Mucosa of rectum (tissue), 2 donors: ENCODE data around the gene KRT34.
"Not testable (repeated sequence)": the region's sequence is repeated elsewhere in the genome, so short reads cannot be mapped to it uniquely, and the experiment has no call there.

ENCODE experiments used
- H3K27ac ChIP-seq, 2 donors: one replicate each; pipeline ENCODE4 v1.7.0; 2013; ENCODE audit warnings: inconsistent platforms in 2 of 2, low read depth in 2 of 2, low read length in 2 of 2
- H3K27me3 ChIP-seq, 2 donors: one replicate each; pipeline ENCODE4 v1.7.0; 2013; ENCODE audit warnings: low read length in 2 of 2; ENCODE audit not compliant: control insufficient read depth in 2 of 2, insufficient read depth in 2 of 2
- H3K36me3 ChIP-seq, 2 donors: one replicate each; pipeline ENCODE4 v1.7.0; 2013; ENCODE audit warnings: low read length in 2 of 2; ENCODE audit not compliant: control insufficient read depth in 2 of 2, insufficient read depth in 2 of 2
- H3K4me1 ChIP-seq, 2 donors: one replicate each; pipeline ENCODE4 v1.7.0; 2013; ENCODE audit warnings: low read length in 2 of 2, mild to moderate bottlenecking in 1 of 2; ENCODE audit not compliant: control insufficient read depth in 2 of 2, insufficient read depth in 2 of 2
- H3K4me3 ChIP-seq, 2 donors: one replicate each; pipeline ENCODE4 v1.7.0; 2013; ENCODE audit warnings: low read length in 2 of 2
- H3K9ac ChIP-seq, 2 donors: one replicate each; pipeline ENCODE4 v1.7.0; 2013; ENCODE audit warnings: low read length in 2 of 2, low read depth in 1 of 2, mild to moderate bottlenecking in 1 of 2
- H3K9me3 ChIP-seq, 2 donors: one replicate each; pipeline ENCODE4 v1.7.0; 2013; ENCODE audit warnings: low read length in 2 of 2; ENCODE audit not compliant: control insufficient read depth in 2 of 2
- donor health status: healthy.
- donor health status: Normal muscosa, but diverticular disease.

Gene KRT34

DNA sequence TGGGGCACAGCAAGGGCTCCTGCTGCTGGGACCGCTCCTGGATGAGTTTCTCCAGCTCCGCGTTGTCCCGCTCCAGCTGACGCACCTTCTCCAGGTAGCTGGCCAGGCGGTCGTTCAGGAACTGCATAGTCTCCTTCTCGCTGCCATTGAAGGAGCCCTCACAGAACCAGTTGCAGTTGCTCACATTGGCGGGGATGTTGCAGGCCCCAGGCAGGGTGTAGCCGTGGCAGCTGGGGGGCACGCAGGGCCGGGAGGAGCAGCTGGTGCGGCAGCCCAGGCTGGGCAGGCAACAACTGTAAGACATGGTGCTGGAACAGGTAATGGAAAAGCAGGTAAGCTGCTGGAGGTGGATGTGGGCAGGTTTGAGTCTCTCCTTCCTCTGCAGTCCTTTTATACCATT lies at the start of gene KRT34:
Gene KRT34 (minus strand): TSS at position 364 of the 400 bp plus-strand sequence. CDS start 60 bp downstream, at position 304.
- not testable (repeated sequence) for H3K4me3 ChIP-seq, H3K27me3 ChIP-seq, H3K9ac ChIP-seq, H3K27ac ChIP-seq, H3K36me3 ChIP-seq, H3K9me3 ChIP-seq, H3K4me1 ChIP-seq

DNA sequence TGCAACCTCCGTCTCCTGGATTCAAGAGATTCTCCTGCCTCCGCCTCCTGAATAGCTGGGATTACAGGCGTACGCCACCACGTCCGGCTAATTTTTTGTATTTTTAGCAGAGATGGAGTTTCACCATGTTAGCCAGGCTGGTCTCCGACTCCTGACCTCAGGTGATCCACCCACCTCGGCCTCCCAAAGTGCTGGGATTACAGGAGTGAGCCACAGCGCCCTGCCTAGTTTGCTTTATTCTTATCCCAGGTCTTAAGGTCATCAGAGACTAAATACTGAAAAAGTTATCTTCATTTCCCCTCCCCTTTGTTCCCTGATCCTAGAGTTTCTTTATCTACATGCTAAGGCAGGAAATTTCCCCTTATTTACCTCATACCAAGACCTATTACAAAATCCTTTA lies 48.3 kb upstream of the KRT34 start:
- H3K4me1 ChIP-seq, H3K36me3 ChIP-seq, H3K4me3 ChIP-seq, H3K27me3 ChIP-seq, H3K9me3 ChIP-seq, H3K9ac ChIP-seq, H3K27ac ChIP-seq: not testable (repeated sequence)

- H3K9ac ChIP-seq: no peak overlapping the region
- no peaks in the 10 kb centered on the region for H3K36me3 ChIP-seq
- no peak overlapping the region for H3K27ac ChIP-seq
- no peaks in the 10 kb centered on the region for H3K27me3 ChIP-seq
- no peak overlapping the region for H3K4me3 ChIP-seq
- no peaks in the 10 kb centered on the region for H3K9me3 ChIP-seq
- H3K4me1 ChIP-seq: no peaks in the 10 kb centered on the region
These were observed 47.6 kb upstream of the KRT34 start for GRCh38 chr17:41429667-41430066.

GRCh38 chr17:41428591-41429291 lies 46.6 kb upstream of the KRT34 start:
- Histone ChIP-seq H3K9me3 (no peaks in the 10 kb centered on the region), H3K4me1 (no peaks in the 10 kb centered on the region)

GRCh38 chr17:41424111-41424635 lies 42.1 kb upstream of the KRT34 start, which contains the start of gene KRT37:
TSS of gene KRT37 (minus strand) at chr17:41424585. CDS start at chr17:41424523, 62 bp downstream.
- Histone ChIP-seq H3K27ac (no peak within 1 kb of the TSS), H3K9me3 (no peaks in the 10 kb centered on the region), H3K36me3 (no peaks in the 10 kb centered on the region), H3K27me3 (no peaks in the 10 kb centered on the region), H3K4me1 (no peaks in the 10 kb centered on the region), H3K4me3 (no peak within 1 kb of the TSS), H3K9ac (no peak within 1 kb of the TSS)

More at GRCh38 chr17:41428591-41429291, 46.6 kb upstream of the KRT34 start:
- H3K36me3 ChIP-seq: no peaks in the 10 kb centered on the region
- H3K27ac ChIP-seq: no peak overlapping the region
- H3K4me3 ChIP-seq: no peak overlapping the region
- H3K9ac ChIP-seq: no peak overlapping the region
- H3K27me3 ChIP-seq: no peaks in the 10 kb centered on the region

DNA sequence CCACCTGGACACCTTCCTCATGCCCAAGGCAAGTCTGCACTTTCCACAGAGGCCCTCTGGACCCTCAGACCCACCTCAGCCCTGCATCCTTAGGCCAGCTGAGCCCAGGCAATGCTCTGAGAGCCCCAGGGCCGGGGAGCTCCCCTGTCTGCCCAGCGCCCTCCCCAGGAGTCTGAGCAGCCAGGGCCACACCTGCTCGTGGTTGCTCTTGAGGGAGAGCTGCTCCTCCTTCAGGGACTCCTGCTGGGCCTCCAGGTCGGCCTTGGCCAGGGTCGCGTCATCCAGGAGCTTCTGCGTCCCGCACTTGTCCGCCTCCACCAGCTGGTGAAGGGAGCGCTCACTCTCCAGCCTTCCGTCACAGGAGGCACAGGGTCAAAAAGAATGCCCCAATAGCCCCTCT lies 40.5 kb upstream of the KRT34 start:
- not testable (repeated sequence) for H3K27me3 ChIP-seq, H3K4me1 ChIP-seq, H3K27ac ChIP-seq, H3K4me3 ChIP-seq, H3K9ac ChIP-seq, H3K9me3 ChIP-seq, H3K36me3 ChIP-seq

- no peaks in the 10 kb centered on the region for H3K36me3 ChIP-seq
- H3K4me3 ChIP-seq: no peak overlapping the region
- no peak overlapping the region for H3K9ac ChIP-seq
- H3K27ac ChIP-seq: no peak overlapping the region
- H3K4me1 ChIP-seq: no peaks in the 10 kb centered on the region
- H3K9me3 ChIP-seq: no peaks in the 10 kb centered on the region
- no peaks in the 10 kb centered on the region for H3K27me3 ChIP-seq
These were observed 39.5 kb upstream of the KRT34 start for GRCh38 chr17:41421617-41422016.

DNA sequence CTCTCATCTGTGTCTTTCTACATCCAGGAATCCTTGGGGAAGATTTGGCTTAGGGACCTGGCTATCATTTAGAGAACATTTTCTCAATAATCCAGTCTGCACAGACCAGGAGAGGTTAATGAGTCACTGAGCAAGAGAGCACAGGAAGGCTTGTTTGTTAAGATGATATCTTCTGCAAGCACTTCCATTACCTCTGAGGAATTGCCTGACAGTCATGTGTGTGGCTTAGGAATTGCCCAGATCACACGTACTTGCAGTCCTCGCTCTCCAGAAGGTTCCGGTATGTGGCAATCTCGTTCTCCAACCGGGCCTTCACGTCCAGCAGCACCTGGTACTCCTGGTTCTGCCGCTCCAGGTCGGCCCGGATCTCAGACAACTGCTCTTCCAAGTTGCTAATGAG lies 39.0 kb upstream of the KRT34 start:
- Histone ChIP-seq H3K4me1 (no peaks in the 10 kb centered on the region), H3K9ac (no peak overlapping the region), H3K4me3 (no peak overlapping the region), H3K27me3 (no peaks in the 10 kb centered on the region), H3K9me3 (no peaks in the 10 kb centered on the region), H3K27ac (no peak overlapping the region), H3K36me3 (no peaks in the 10 kb centered on the region)

DNA sequence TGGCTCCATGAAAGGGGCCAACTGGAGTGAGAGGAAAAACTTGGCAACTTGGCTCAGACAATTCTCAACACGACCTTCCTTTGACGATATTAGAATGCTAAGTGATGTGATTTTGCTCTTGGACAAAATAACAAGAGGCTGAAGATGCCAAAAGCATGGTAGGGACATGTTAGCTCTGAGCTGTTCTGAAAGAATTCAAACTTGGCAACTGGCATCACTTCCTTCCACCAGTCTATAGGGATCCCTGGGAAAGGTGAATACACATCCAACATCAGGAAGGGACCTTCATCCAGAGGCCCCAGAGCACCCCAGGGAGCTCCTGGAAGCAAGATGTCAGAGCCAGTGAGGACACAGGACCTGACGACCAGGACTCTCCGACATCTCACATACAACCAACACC lies 38.0 kb upstream of the KRT34 start:
- H3K36me3 ChIP-seq: no peaks in the 10 kb centered on the region
- H3K9me3 ChIP-seq: no peaks in the 10 kb centered on the region
- no peak overlapping the region for H3K4me3 ChIP-seq
- no peaks in the 10 kb centered on the region for H3K27me3 ChIP-seq
- no peaks in the 10 kb centered on the region for H3K4me1 ChIP-seq
- H3K27ac ChIP-seq: no peak overlapping the region
- H3K9ac ChIP-seq: no peak overlapping the region

DNA sequence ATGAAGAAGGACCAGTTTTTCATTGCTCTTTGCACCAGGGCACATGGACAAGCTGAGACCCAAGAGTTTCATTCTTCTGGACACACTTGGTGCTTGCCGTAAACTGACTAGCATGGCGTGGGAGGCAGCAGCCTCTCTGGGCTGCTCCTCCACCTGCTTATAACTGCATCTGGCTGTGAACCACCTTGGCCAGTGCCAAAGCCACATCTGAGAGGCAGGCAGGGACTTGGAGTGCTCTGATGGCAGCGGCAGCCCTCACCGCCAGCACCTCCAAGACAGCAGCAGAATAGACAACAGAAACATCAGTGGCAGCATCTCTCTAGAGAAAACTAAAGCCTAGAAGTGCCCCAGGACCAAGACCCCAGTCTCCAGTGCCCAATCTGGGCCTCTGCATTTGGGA lies 37.6 kb upstream of the KRT34 start:
- Histone ChIP-seq H3K36me3 (no peaks in the 10 kb centered on the region), H3K27ac (no peak overlapping the region), H3K9ac (no peak overlapping the region), H3K4me3 (no peak overlapping the region), H3K9me3 (no peaks in the 10 kb centered on the region), H3K4me1 (no peaks in the 10 kb centered on the region), H3K27me3 (no peaks in the 10 kb centered on the region)
